A549 (cell line): ENCODE data around the gene TMEM43.

Experiments used
- CEBPB ChIP-seq, 2 experiments: fragments of >200 bp in 1 of 2; sonication (Bioruptor Twin) in 1 of 2; formaldehyde crosslinking in 1 of 2; IDR thresholded peaks; 2 replicates each; pipeline ENCODE4 v1.6.1; 2012 to 2016
- ESRRA ChIP-seq: fragments of 150-350 bp; IDR thresholded peaks from 2 replicates; pipeline ENCODE4 v1.6.1; 2014; ENCODE audit warnings: mild to moderate bottlenecking, low read length, borderline replicate concordance
- RNF2 ChIP-seq: fragments of 200-600 bp; sonication (generic); IDR thresholded peaks from 2 replicates; pipeline ENCODE4 v1.6.1; 2016; ENCODE audit warnings: low read depth, mild to moderate bottlenecking, antibody characterized with exemption, moderate library complexity, borderline replicate concordance
- TF ChIP-seq, protein P1 (sequence below): fragments of >200 bp; sonication (Bioruptor Twin); formaldehyde crosslinking; IDR thresholded peaks from 3 replicates; pipeline ENCODE4 v1.5.1; 2016

DNA sequence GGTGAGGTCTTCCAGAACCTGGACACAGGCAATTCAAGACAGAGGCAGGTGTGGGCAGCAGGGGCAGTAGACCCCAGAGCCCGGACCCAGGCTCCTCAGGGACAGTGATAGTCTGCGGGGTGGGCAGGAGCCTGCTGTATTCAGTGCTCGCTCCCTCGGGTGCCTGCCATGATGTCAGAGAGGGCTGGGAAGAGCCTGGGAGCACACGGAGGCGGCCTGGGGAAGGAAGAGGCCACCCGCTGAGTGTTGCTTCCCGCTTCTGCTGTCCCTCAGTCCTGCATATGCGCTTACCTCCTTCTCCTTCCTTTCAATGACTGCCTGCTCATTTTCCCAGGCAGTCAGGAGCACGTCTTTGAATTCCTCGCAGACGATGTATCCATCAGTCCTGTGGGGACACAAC, 22.8 kb downstream of the TMEM43 start:
- no peak for TF ChIP-seq RNF2
- TF ChIP-seq, protein P1, sequence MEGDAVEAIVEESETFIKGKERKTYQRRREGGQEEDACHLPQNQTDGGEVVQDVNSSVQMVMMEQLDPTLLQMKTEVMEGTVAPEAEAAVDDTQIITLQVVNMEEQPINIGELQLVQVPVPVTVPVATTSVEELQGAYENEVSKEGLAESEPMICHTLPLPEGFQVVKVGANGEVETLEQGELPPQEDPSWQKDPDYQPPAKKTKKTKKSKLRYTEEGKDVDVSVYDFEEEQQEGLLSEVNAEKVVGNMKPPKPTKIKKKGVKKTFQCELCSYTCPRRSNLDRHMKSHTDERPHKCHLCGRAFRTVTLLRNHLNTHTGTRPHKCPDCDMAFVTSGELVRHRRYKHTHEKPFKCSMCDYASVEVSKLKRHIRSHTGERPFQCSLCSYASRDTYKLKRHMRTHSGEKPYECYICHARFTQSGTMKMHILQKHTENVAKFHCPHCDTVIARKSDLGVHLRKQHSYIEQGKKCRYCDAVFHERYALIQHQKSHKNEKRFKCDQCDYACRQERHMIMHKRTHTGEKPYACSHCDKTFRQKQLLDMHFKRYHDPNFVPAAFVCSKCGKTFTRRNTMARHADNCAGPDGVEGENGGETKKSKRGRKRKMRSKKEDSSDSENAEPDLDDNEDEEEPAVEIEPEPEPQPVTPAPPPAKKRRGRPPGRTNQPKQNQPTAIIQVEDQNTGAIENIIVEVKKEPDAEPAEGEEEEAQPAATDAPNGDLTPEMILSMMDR = no peak
- no peak for TF ChIP-seq ESRRA
- TF ChIP-seq CEBPB (IDR thresholded peaks at IDR 0.05) = no peak
